Caco-2 (cell line): ENCODE data around the gene ARHGAP15. TPM values are rescaled to one million over a fixed set of nuclear protein-coding genes. Genes with fewer than 3 reads are reported as not detected.

Source experiments
- BruUV-seq: library from RNA; stranded (reverse); fragments of 400-500 nt; replicated peaks from 2 replicates; lab custom pipeline; 2021; lab: Mats Ljungman, UMichigan
- CTCF ChIA-PET: fragments of 300-600 bp; sonication (Branson Sonifier 250); formaldehyde crosslinking; loops from one replicate; lab custom pipeline; 2022; ENCODE audit warnings: antibody characterized with exemption; lab: Charles Lee
- POLR2A ChIA-PET: fragments of 300-600 bp; sonication (Branson Sonifier 250); formaldehyde crosslinking; loops from one replicate; lab custom pipeline; 2022; ENCODE audit warnings: antibody characterized with exemption; lab: Charles Lee
- DNase-seq, 2 experiments: peaks; one replicate each; pipeline versions ENCODE4 v3.0.0 to v3.0.0-alpha.2; 2020 to 2022
- H3K27me3 ChIP-seq: replicated peaks from 2 replicates; pipeline ENCODE4 v1.6.0; 2011; ENCODE audit warnings: low read length; ENCODE audit not compliant: control insufficient read depth, insufficient read depth
- H3K36me3 ChIP-seq: 2 replicates; pipeline ENCODE4 v1.5.1; 2011; ENCODE audit warnings: low read length; ENCODE audit not compliant: control insufficient read depth, insufficient read depth
- H3K4me1 ChIP-seq: fragments of 250-450 bp; sonication (Bioruptor Pico); 2 replicates; pipeline ENCODE4 v1.5.1; 2020; ENCODE audit warnings: mild to moderate bottlenecking
- H3K4me3 ChIP-seq: 2 replicates; pipeline ENCODE4 v1.5.1; 2011; ENCODE audit warnings: low read depth, mild to moderate bottlenecking, control low read depth, low read length
- H3K9me3 ChIP-seq: fragments of 250-450 bp; sonication (Bioruptor Pico); 2 replicates; pipeline ENCODE4 v1.5.1; 2020; ENCODE audit warnings: mild to moderate bottlenecking, moderate library complexity
- H3K27ac Mint-ChIP-seq: one replicate; pipeline ENCODE4 v1.8.0; 2022; ENCODE audit warnings: mixed read lengths; ENCODE audit not compliant: unreplicated experiment
- H3K27me3 Mint-ChIP-seq: one replicate; pipeline ENCODE4 v1.8.0; 2022; ENCODE audit warnings: mixed read lengths; ENCODE audit not compliant: insufficient read depth, unreplicated experiment
- H3K36me3 Mint-ChIP-seq: one replicate; pipeline ENCODE4 v1.8.0; 2022; ENCODE audit warnings: mild to moderate bottlenecking, mixed read lengths; ENCODE audit not compliant: insufficient read depth, unreplicated experiment
- H3K4me1 Mint-ChIP-seq: one replicate; pipeline ENCODE4 v1.8.0; 2022; ENCODE audit warnings: low read depth, mixed read lengths; ENCODE audit not compliant: unreplicated experiment
- H3K4me3 Mint-ChIP-seq: one replicate; pipeline ENCODE4 v1.8.0; 2022; ENCODE audit warnings: mild to moderate bottlenecking, moderate library complexity, mixed read lengths; ENCODE audit not compliant: unreplicated experiment
- H3K9me3 Mint-ChIP-seq: one replicate; pipeline ENCODE4 v1.8.0; 2022; ENCODE audit warnings: mixed read lengths; ENCODE audit not compliant: unreplicated experiment
- intact Hi-C: fragments of 100-400 bp; cut with micrococcal nuclease; formaldehyde crosslinking; loops from one replicate; pipeline ENCODE4 v1.10.0; 2022; ENCODE audit not compliant: unreplicated experiment
- total RNA-seq: library from RNA; stranded (reverse); gene quantifications from 2 replicates; pipeline ENCODE4 v1.2.3, GENCODE V29; 2022
- TF ChIP-seq, protein P1 (sequence below), 2 experiments: fragments of 200-600 bp in 1 of 2; IDR thresholded peaks; 1 replicate in 1 of 2; 2 replicates in 1 of 2; pipeline versions ENCODE4 v1.5.1 to v1.8.0; 2011 to 2022; ENCODE audit warnings: antibody characterized with exemption in 1 of 2, control low read depth in 1 of 2, inconsistent platforms in 1 of 2, low read depth in 1 of 2, low read length in 1 of 2, mild to moderate bottlenecking in 1 of 2, moderate library complexity in 1 of 2; ENCODE audit not compliant: insufficient read depth in 1 of 2, severe bottlenecking in 1 of 2, unreplicated experiment in 1 of 2

ARHGAP15 gene
- total RNA-seq, 1 experiment from 2014 or later: not detected

DNA sequence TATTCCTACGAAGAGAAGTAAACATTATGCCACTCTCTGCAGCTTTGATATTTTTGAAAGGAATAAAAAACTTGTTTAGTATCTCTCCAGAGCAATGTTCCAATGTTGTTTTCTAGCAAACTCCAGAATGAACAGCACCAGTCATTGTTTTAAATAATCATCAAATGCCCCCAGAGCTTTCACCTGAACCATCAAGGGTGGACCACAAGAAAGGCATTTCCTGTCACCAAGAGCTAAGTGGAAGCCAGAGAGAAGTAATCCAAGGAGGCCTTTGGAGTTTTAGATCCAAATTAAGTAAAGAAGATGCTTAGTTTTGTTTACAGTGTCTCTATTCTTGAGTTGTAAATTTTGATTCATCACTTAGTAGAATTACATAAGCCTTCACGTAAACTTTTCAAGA is 559.0 kb downstream of the ARHGAP15 start:
- Mint-ChIP-seq H3K4me3 (no peak overlapping the region), H3K36me3 (no peaks in the 10 kb centered on the region), H3K27ac (no peak overlapping the region), H3K4me1 (peaks cover 8% of the 10 kb centered on the region), H3K9me3 (no peaks in the 10 kb centered on the region), H3K27me3 (no peaks in the 10 kb centered on the region)
- TF ChIP-seq, protein P1, sequence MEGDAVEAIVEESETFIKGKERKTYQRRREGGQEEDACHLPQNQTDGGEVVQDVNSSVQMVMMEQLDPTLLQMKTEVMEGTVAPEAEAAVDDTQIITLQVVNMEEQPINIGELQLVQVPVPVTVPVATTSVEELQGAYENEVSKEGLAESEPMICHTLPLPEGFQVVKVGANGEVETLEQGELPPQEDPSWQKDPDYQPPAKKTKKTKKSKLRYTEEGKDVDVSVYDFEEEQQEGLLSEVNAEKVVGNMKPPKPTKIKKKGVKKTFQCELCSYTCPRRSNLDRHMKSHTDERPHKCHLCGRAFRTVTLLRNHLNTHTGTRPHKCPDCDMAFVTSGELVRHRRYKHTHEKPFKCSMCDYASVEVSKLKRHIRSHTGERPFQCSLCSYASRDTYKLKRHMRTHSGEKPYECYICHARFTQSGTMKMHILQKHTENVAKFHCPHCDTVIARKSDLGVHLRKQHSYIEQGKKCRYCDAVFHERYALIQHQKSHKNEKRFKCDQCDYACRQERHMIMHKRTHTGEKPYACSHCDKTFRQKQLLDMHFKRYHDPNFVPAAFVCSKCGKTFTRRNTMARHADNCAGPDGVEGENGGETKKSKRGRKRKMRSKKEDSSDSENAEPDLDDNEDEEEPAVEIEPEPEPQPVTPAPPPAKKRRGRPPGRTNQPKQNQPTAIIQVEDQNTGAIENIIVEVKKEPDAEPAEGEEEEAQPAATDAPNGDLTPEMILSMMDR (IDR thresholded peaks at IDR 0.05; ENCODE audit: insufficient read depth in 1 of 2, low read depth in 1 of 2, low read length in 1 of 2, severe bottlenecking in 1 of 2, unreplicated experiment in 1 of 2): no peak
- DNase-seq: no peak
- Histone ChIP-seq H3K27me3 (no peaks in the 10 kb centered on the region), H3K4me3 (no peak overlapping the region), H3K9me3 (no peaks in the 10 kb centered on the region), H3K4me1 (peaks cover 8% of the 10 kb centered on the region; the same call in 1 of the 2 replicates), H3K36me3 (no peaks in the 10 kb centered on the region)
- POLR2A ChIA-PET: no interaction called here
- no TSS peak for BruUV-seq
- CTCF ChIA-PET: no interaction called here
- intact Hi-C loops: no loop called here

DNA sequence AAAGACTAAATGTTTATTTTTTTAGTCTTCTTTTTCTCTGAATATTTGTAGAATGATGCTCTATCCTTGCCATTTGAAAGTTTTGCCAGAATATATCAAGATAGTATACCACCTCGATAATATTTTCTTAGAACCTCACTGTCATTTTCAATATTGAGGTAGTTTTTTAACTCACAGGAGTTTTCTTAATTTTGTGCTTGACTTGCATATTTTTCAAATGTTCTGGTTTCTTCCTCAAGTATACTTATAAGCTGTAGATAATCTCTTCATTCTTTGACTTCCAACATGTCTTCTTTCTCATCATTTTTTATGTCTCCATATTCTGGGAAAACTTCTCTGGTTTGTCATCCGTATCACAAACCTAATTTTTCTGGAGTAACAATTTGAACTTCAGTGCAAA is 559.6 kb downstream of the ARHGAP15 start:
- Mint-ChIP-seq H3K27me3 (no peaks in the 10 kb centered on the region), H3K4me1 (peaks cover 8% of the 10 kb centered on the region), H3K36me3 (no peaks in the 10 kb centered on the region), H3K27ac (no peak overlapping the region), H3K9me3 (no peaks in the 10 kb centered on the region), H3K4me3 (no peak overlapping the region)
- no peak overlapping the region for H3K4me3 ChIP-seq
- H3K27me3 ChIP-seq: no peaks in the 10 kb centered on the region
- no peak for DNase-seq
- peaks cover 8% of the 10 kb centered on the region; the same call in 1 of the 2 replicates for H3K4me1 ChIP-seq
- ChIA-PET CTCF (no interaction called here), POLR2A (no interaction called here)
- H3K9me3 ChIP-seq: no peaks in the 10 kb centered on the region
- intact Hi-C loops: no loop called here
- no TSS peak for BruUV-seq
- TF ChIP-seq, protein P1 (IDR thresholded peaks at IDR 0.05; ENCODE audit: insufficient read depth in 1 of 2, low read depth in 1 of 2, low read length in 1 of 2, severe bottlenecking in 1 of 2, unreplicated experiment in 1 of 2): no peak
- no peaks in the 10 kb centered on the region for H3K36me3 ChIP-seq

DNA sequence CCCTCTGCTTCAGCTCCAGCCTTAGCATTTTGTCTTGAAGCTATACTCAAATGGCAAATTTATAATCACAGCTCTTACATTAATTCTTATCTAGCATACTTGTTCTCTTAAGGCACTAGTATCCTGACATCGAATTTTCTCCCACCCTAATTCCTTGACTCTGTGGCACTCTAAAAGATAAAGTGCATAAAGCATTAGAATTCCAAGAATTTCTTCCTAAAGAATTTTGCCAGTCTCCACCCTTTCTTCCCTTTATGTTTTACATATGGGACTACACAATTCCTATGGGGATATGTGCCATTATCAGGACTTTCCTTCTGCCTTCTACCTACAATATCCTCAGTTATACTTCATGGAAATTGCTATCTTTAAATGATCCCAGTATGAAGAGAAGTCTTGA is 560.3 kb downstream of the ARHGAP15 start:
- H3K36me3 ChIP-seq: no peaks in the 10 kb centered on the region
- H3K9me3 ChIP-seq: no peaks in the 10 kb centered on the region
- no peaks in the 10 kb centered on the region for H3K27me3 Mint-ChIP-seq
- no peaks in the 10 kb centered on the region for H3K9me3 Mint-ChIP-seq
- H3K4me1 ChIP-seq: peaks cover 8% of the 10 kb centered on the region; the same call in 1 of the 2 replicates
- no peak overlapping the region for H3K4me3 Mint-ChIP-seq
- H3K27me3 ChIP-seq: no peaks in the 10 kb centered on the region
- no peak overlapping the region for H3K4me3 ChIP-seq
- intact Hi-C loops: no loop called here
- peaks cover 8% of the 10 kb centered on the region for H3K4me1 Mint-ChIP-seq
- TF ChIP-seq, protein P1 (IDR thresholded peaks at IDR 0.05; ENCODE audit: insufficient read depth in 1 of 2, low read depth in 1 of 2, low read length in 1 of 2, severe bottlenecking in 1 of 2, unreplicated experiment in 1 of 2): no peak
- no peaks in the 10 kb centered on the region for H3K36me3 Mint-ChIP-seq
- ChIA-PET CTCF (no interaction called here), POLR2A (no interaction called here)
- BruUV-seq: no TSS peak
- H3K27ac Mint-ChIP-seq: no peak overlapping the region
- no peak for DNase-seq
